NCI-H146 treated with DMSO at 0.1 percent for 48 hours (cell line): ENCODE results near the gene GSX1.

Source experiments
- DNase-seq: peaks from one replicate; lab custom pipeline; 2025; ENCODE audit not compliant: unreplicated experiment; lab: John Stamatoyannopoulos, UW

The GSX1 gene

DNA sequence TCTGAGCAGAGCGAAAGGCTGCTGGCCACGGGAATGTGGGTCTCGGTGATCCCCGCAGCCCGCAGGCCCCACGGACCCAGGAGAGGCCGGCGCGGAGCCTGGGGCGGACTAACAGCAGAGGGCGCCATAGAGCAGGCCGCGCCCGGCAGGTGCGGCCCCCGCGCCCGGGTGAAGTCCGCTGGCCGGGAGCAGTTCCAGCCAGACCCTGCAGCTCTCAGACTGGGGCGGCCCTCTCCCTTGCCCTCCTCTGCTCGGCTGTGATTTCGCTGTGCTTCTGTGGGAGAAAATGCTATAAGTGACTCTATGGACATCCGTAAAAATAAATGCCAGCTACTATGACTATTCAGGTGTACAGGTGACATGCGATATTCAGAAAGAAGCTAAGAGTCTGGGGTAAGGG, 37.7 kb downstream of the GSX1 start:
- peak; percentile 1 for DNase-seq

DNA sequence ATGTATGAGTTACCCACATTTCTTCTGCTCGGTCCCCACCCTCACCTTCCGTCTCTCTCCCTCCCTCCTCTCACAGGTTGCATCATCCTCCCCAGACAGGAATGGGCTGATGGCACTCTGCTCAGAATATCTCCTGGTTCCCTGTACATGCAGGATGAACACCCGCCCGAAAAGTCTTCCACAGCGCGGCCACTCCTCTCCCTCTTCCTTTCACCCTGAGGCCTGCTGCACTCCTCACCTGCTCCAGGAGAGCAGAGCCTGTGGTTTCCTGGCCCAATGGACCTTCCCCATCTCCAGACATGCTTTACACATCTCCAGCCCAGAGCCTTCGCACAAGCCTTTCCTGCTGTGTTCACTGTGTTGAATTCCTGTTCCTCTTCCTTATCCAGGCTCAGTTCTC, 40.9 kb downstream of the GSX1 start:
- DNase-seq: no peak

DNA sequence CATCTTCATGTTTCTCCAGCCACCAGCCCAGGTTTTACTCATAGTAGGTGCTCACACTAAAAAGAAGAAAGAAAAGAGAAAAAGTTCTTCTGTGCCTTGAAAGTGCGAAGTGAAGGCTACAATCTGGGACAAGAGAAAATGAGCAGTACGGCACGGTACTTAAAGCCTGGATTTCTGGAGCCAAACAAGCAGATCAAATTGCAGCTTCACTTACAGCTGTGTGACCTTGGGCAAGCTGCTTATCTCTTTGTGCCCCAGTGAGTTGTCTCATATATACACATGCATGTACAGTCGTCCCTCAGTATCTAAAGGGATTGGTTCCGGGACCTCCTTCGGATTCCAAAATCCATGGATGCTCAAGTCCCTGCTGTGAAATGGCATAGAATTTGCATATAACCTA, 41.8 kb downstream of the GSX1 start:
- DNase-seq: no peak

DNA sequence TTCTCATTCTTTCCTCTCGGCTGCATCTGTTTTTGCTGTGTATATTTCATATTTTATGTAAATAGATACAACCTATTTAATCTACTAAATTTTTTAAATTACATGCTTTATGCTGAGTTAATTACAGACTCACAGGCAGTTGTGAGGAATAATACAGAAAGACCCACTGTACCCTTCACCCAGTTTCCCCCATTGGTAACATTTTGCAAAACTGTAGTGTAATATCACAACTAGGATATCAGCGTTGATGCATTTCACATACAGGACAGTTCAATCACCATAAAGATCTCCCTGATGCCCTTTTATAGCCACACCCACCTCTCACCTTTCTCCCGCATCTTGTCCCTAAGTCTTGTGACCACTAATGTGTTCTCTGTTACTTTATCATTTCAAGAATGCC, 43.5 kb downstream of the GSX1 start:
- DNase-seq: no peak

DNA sequence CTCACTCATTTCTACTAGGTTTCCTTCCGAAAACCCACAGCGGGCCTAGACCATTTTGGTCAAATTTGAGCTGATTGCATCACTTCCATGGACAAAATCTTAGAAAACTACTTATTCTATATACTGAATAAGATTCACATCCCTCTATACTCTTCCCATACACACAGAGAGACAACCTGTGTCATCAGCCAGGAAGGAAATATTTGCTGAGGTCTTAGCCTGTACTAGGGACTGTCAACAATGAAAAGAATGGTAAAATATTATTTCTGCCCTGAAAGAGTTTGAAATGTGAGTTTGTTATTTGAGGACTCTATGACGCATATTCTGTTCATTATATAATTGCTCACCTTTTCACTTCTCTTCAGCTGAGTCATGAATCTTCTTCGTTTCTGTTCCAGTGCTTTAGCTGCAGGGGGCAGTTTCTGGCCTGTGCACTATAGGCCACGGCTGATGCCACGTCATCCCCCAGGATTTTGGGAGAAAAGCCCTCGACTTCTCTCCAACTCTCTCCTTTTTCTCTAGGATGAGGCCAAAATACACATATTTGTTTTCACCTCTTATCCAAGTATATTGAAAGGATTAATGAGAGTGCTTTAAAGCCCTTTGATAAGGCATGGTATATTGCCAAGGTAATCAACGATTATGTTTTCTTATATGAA, 47.7 kb downstream of the GSX1 start:
- no peak for DNase-seq

DNA sequence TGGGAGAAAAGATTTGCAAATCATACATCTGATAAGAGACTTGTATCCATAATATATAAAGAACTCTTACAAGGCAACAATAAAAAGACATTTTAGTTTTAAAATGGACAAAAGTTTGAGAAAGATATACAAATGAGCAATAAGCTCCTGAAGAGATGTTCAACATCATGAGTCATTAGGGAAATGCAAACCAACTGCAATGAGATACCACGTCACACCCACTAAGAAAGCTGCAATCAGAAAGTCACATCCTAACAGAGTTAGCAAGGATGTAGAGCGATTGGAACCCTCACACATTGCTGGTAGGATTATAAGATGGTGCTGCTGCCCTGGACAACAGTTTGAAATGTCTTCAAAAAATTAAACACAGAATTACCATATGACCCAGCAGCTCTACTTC, 50.3 kb downstream of the GSX1 start:
- DNase-seq: no peak
